ENCODE measurements around the gene MYH15.

The MYH15 gene

DNA sequence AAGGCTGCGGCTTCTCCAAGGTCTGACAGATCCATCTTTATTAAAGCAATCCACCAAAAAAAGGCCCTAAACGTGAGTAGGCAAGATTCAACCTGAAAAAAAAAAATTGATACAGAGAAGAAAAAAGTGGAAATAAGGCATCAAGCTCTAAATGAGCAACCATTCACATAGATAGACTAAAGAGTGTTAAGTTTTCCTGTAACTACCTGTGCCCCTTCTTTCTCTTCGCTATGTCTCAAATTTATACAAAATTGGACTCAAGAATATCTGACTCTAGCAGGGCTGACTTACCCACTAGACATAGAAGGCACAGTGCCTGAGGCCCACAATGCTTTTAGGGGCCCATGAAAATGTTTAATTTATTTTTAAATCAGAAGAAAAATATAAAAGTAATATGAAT is at the start of gene MYH15:
TSS of gene MYH15 (minus strand) at position 101 of the 400 bp plus-strand sequence. CDS start at position 35, 66 bp downstream.
- DNase-seq (ENCODE audit: low spot score) = no peak

DNA sequence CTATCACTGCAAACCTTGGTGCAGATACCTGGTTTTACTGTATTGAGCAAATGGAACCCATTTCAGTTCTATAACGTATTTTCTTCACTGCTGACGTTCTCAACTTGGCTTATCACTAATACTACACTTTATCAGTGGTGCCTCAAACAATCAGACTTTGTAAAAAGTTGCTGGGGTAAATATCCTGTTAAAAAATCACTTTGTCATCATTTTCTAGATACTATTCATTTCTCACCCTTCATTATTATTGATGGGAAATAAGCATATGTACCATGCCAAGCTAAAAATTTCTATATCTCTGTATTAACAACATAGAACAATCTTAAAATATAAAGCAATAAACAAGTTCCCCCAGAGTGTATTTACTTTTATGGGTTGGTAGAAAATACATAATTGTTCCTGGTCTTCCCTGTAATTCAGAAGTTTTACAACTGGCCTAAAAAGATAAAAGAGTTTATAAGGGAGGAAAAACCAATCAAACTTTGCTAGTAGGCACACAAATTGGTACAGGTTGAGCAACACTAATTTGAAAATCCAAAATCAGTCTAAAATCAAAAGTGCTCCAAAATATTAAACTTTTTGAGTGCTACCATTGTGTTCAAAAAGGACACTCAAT is 45.7 kb upstream of the MYH15 start:
- DNase-seq (ENCODE audit: low spot score) = no peak

DNA sequence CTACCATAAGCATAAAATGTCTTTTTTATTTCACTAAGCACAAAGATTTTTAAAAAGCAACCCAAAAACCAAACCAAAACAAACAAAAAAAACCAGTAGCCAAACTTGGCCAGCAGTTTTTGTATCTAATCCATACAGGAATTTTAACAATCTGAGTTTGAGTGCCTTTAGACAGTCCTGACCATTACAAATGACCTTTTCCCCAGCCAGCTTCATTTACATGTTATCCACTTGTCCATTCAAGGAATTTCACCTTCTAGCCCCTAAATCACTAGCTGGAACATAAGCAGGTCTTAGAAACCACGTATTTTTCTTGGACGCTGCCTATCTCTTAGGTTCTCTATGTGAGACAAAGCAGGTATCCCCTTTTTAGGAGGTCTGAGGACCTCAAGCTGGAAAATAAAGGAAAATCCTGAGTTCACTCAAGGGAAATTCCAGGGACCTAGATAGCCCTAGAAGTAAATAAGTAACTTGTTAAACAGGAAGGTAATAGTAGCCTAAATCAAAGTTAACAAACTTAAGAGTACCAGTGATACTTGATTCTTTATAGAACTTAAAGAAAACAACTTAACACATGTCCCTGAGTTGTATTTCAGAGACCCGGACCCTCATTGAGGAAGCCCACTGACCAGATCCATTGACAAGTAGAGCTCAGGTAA is 44.6 kb upstream of the MYH15 start:
- no peak for DNase-seq (ENCODE audit: low spot score)

DNA sequence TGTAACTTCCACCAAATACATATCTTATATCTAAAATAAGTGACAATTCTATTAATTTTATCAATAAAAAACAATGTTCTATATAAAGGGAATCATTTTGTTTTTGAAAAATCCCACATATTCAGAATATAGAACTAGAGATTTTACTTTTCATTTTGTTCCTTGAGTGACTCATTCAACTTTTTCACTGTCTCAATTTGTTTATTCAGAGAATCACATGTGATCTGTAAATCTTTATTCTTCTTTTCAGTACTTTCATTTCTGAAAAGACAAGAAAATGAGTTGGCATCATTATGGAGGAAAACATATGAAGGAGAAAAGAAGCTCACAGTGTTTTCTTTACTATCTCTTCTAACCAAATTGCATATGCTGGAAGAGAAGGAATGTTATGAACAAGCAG is 43.8 kb upstream of the MYH15 start:
- no peak for DNase-seq (ENCODE audit: low spot score)

DNA sequence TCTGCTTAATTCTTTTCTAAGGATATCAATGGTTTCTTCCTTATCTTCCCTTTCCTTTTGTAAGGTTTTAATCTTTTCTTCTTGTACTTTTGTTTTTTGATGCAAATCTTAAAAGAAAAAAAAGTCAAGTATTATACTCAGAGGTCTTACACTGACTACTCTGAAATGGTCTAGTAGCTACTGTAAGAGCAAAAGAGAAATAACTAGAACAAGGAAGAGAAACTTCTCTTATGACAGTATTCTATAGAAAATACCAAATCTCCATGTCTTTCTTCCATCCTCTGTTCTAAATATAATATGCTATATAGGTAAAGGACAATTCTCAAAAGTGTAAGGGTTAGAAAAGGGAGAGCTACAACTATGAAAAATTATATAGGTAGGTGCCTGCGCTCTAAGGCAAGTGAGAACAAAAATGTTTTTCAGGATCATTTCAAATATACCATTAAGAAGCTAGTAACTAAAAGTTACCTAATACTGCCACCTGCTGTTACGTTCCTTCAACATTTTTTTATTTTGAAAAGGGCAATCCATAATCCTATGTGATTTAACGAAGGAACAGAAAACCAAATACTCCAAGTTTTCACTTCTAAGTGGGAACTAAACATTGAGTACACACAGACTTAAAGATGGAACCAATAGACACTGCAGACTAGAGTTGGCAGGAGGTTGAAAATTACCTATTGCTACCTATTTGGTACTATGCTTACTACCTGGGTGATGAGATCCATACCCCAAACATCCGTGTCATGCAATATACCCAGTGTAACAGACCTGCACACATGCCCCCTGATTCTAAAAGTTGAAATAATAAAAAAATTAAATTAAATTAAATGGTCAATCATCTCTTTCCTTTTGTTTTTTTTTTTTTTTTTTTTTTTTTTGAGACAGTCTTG is 42.1 kb upstream of the MYH15 start:
- peak; percentile 57 for DNase-seq (ENCODE audit: low spot score)

DNA sequence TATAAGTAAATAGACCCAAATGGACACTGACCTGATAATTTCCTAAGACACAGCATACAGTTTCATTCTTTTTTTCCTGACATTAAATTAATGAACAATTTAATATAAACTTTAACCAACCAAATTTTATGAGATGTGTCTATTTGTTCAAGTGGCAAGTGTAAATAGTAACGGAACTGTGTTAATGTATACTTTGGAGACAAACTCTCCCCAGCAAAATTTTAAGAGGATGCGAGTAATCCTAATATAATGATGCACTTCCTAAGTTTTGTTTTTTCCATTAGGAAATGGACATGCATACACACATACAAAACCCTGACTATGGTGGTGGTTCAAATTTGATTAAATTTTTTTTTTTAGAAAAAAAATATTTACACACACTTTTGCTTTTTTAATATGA is 38.5 kb upstream of the MYH15 start:
- no peak for DNase-seq (ENCODE audit: low spot score)

DNA sequence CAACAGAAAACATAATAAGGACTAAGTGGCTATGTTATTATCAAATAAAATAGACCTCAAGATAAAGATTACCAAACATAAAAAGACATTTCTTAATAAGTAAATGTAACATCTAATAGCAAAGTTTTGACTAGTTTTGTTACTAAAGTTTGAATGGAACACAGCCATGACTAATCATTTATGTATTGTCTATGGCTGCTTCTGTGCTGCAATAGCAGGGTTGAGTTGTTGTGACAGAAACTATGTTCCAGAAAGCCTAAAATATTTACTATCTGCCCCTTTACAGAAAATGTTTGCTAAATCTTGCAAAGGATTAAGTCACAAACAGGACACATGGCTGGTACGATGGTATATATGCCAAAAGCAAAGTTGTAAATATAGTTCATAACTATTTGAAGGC is 37.9 kb upstream of the MYH15 start:
- no peak for DNase-seq (ENCODE audit: low spot score)

DNA sequence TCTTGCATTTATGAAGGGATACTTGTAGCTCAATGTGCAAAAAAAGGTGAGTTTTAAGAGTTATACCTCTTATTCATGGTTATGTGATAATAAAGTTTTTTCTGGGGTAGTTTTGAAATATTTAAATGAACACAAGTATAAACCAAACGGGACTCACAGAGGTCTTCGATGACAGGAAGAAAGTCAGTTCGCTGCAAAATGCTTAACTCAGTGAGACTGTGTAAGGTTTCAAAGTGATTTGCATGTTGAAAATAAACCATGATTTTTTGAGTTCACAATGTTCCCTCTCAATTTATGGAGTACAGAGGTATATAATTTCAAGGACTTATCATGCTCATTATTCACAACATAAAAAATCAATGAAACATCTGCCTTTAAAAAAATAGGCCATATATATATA is 36.3 kb upstream of the MYH15 start:
- DNase-seq (ENCODE audit: low spot score) = no peak

DNA sequence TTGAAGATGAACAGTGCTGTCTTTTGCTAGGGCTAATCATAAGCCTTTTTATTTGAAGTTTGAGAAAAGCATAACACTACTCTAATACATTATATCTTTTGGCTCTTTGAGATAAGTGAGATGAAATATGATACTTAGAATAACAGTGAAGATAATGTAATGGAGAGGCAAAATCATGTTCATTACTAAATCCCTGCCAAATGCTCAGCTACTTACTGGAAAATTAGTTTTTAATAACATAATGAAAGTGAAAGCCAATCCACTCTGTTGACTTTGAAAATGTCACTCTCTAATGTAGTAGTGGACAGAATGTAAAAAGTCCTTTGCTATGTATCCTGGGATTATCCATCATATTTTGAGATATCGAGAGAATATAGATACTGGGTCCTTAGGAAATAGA is 35.9 kb upstream of the MYH15 start:
- DNase-seq (ENCODE audit: low spot score) = peak; percentile 6

DNA sequence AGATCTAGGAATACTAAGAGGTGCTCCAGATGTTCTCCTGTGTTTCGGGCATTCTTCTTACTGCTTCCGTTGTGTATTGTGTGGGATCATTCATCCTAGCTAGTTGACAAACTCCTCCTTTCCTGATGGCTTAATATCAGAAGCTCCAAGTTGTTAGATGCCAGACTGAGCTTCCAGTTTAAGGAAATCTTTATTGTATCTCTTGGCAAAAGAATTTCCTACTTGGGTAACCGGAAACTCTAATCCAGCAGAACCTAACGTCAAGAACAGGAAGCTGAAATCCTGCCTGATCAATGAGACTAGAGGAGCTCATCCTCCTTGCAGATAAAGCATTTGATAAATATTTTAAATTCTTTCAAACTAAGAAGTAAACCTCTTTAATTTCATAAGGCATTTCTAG is 27.7 kb upstream of the MYH15 start:
- no peak for DNase-seq (ENCODE audit: low spot score)

DNA sequence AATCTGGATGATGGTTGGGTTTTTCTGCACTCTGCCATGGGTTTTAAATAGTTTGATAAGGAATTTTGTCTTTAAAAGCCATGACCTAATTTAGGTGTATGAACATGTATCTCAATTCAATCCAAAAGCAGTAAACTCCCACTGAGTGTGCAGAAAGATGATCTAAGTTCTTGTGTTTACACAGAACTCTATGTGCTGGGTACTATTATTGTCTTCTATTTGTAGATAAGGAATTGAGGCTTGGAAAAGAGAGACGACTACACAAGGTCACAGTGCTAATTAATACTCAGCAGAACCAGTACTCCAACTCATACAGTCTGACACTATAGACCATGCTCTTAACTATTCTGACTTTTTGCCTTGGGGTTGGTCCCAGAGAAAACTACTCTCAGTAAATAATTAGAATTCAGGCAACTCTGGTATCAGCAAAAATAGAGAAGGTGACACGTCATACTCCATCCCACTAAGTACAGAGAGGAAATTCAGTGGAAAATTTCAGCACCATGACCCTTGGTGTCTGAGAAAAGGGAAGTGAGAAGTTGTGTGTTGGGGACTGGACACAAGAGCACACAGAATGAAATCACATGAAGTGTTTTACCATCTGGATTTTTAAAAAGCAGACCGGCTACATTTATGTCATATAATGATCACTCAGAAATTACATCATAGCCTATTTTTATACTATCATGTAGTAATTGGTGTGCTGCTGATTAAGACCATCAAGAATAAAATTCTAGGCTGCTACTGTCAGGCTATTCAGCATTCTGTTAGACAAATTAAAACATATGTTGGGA is 18.3 kb upstream of the MYH15 start:
- no peak for DNase-seq (ENCODE audit: low spot score)

DNA sequence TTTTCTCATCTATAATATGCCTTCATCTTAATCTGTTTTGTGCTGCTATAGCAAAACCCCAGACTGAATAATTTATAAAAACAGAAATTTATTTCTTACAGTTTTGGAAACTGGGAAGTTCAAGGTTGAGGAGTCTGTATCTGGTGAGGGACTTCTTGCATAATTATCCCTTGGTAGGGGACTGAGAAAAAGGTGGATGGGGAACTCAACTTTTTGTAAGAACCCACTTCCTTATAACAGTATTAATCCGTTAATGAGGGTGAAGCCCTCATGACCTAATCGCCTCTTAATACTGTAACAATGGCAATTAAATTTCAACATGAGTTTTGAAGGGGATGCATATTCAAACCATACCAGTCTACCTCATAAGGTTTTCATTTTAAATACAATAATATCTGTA is 17.4 kb upstream of the MYH15 start:
- DNase-seq (ENCODE audit: low spot score) = no peak

DNA sequence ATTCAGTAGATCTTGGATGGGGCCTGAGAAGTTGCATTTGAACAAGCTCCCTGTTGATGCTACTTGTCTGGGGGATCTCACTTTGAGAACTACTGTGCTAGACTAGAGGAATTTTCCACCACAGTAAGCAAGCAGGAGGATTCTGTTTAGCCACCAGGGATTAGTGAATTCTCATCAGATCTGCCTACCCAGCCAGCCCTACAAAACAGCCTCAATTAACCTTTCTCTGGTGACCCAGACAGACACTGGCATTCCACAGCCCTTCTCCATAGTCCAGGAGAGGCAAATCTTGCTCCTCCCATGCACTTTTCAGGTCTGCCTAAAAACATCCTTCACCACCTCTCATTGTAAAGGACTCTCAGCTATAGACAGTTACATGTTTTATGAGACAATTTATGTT is 16.7 kb upstream of the MYH15 start:
- no peak for DNase-seq (ENCODE audit: low spot score)

DNA sequence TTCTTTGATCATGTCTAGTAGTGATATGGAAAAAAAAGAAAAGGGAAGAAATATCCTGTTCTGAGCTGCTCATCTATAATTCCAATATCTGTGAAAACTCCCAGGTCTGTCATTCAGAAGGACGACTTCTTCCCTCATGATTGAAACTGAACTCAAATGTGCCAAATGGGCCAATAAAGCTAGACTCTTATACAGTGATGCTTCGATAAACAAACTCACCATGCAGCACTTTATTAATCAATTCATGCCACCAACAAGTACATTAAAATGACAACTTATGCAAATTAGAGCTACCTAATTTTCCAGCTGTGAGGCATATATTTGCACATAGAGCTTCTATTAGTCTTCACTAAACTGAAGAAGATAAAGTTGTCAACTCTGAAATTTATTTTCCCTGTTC is 15.6 kb upstream of the MYH15 start:
- no peak for DNase-seq (ENCODE audit: low spot score)

DNA sequence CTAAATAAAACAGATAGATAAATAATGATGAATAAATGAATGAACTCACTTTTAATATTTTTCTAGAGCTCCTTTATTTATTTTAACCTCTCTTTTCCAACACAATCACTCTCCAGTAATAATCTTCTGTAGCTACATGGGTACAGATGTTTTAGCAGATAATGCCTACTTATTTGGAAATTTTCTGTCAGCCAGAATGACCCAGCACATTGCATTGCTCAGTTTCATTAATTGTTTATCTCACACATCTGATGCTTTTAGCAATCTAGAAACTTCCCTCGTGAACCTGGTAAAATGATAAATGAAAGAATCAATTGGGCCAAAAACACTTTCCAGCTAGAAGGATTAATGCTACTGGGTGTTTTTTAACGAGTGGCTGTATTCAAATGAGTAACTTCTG is 14.9 kb upstream of the MYH15 start:
- DNase-seq (ENCODE audit: low spot score) = no peak

DNA sequence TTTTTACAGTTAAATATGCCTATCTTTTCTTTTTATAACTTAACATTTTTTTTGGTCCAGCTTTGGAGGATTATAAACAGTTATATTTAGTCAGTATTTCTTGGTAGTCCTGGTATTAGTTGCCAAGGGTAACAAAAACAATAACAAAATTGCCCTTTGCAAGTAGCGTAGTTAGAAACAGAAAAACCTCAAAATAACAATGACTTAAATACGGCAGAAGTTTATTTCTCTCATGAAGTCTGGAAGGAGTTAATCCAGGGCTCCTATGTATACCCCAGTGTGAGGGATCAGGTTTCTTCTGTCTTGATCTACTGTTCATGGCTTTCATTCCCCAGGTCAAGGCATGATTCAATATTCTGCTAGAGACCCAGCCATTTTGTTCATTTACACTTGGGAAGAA is 14.1 kb upstream of the MYH15 start:
- DNase-seq (ENCODE audit: low spot score) = no peak

DNA sequence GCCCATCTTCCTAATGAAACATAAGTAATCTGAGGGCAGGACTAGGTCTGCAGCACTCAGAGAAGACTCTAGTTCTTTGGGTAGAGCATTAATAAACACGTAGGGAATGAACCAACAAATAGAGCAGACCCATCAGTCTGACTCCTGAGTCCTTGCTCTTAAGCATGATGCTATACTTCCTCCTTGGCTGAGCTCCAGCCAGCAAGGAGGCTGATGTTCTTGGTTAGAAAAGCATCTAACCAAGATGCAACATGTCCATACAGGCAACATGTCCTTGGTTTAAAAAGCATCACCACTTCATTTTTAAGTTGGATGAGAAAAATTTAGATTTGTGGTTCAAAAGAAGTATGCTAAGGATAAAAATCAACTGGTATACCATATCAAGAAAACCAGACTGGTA is 8.5 kb upstream of the MYH15 start:
- DNase-seq (ENCODE audit: low spot score) = no peak

DNA sequence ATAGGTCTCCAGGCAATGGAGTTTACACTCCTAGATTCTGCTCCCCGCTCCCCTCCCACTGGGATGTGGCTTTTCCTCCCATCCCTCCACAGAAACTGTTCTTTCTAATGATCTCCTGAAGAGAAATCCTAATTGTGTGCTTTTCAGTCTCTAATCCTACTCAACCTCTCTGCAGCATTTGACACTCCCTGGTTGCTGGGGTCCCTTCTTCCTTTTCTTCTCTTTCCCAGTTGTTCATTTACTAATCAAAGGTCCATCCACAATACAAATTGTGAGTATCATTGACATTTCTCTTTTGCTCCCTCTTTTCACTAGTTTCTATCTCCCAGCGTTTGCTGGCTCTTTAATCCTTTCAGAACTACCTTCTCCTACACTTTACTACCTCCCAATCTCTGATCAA is 6.5 kb upstream of the MYH15 start:
- DNase-seq (ENCODE audit: low spot score) = no peak

DNA sequence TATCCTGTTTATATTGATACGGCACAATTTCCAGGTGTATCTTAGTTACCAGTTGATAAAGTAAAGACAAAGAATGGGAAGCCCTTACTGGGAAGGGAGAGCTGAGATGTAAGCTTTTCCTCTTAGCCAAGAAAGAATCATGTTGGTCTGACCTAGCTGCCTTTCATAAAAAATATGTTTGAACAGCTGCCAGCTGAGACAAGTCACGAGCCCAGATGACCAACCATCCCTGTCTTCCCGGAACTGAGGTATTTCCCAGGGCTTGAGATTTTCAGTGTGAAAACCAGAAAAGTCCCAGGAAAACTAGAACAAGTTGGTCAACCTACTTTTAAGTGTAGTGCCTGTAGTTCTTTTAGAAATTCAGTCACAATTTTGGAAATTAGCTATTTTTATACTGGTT is 3.6 kb upstream of the MYH15 start:
- no peak for DNase-seq (ENCODE audit: low spot score)

DNA sequence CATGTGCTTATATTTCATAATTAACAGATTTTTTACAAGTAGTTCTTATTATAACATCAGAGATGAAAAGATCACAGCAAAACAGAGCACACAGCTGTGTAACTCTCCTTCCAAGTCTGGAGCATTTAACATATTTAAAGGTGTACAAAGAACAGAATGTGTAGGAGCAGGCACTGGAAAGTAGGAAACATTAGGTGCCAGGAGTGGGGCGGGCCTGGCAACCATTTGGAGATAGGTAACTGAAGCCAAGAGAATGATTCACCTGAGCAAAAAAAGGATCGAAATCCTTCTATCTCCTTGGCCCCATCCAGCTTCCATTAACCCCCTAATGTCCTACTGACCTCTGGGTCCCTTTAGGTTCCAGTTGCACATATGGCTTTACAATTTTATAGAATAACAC is 2.3 kb upstream of the MYH15 start:
- DNase-seq (ENCODE audit: low spot score) = no peak

DNA sequence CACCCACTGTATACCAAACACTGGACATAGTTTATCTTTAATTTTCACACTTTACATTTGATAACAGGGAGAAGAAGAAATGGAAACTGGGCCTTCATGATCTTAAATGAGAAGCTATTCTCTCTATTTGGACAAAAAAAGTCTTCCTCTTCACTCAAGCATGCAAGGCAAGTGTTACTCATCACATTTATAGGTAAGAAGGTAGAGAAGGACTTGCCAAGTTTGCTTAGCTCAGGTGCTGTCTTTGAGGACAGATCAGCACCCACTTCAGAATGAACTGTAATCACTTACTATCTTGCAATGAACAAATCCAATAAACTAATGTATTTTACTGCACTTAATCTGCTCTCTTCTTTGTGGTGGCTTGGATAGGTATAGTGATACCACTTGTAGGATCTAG is 1.1 kb upstream of the MYH15 start:
- no peak for DNase-seq (ENCODE audit: low spot score)

DNA sequence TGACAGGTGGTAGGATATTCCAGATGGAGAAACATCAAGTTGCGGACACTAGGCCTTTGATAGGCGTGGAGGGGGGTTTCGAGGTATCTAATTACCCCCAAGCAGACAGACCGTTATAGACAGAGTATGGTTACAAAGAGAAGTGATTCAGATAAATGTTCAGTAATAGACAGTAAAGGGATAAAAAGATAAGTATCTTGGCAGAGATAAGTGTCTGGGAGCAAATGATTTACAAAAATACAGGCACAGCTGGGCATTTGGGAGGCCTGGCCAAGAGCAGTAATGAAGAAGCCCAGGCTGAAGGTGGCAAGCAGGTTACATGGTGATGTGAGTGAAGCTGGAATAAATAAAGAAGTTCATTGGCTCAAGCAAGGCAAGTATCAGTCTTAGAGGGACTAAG is 659 bp upstream of the MYH15 start:
- no peak for DNase-seq (ENCODE audit: low spot score)

DNA sequence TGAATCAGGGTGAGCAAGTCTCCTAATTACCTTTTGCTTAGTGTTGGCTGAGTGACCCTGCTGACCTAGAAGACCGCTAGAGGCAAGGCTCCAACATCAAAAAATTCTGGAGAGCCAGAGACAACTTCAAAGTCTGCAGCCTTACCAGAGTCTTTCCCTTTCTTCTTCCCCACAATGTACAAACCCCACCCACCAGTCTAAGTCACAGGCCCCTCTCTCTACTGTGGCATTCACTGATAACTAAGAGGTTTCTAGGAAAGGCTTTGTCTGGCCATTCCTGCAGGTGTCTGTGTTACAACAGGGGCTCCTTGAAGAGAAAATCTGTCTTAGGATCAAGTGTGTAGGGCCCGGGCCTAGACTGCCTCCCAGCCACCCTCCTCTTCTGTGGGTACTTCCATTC is 525 bp downstream of the MYH15 start:
- DNase-seq (ENCODE audit: low spot score) = no peak
